Measurements from ENCODE around the gene NDUFS2. TPM values are rescaled to one million over a fixed set of nuclear protein-coding genes. Genes with fewer than 3 reads are reported as not detected.

Gene NDUFS2
- total and polyA plus RNA-seq, 10 of the 15 experiments (the other 5 are each of a cell fraction or from before 2014, with no cell fraction given): 66.5 to 215 (median 148) TPM

- TF ChIP-seq CTCF (IDR thresholded peaks at IDR 0.05 in 2 of 3, conservative IDR thresholded peaks at IDR 0.05 in 1 of 3; ENCODE audit: control insufficient read depth in 2 of 3, extremely low read depth in 1 of 3, insufficient read depth in 1 of 3, low read depth in 3 of 3, low read length in 3 of 3) (peak; percentile 61 to 66 (median 64)), EED (IDR thresholded peaks at IDR 0.05; ENCODE audit: low read depth) (no peak), SIX5 (IDR thresholded peaks at IDR 0.05; ENCODE audit: low read depth, low read length, severe bottlenecking) (peak; percentile 79), MYB (IDR thresholded peaks at IDR 0.05; ENCODE audit: borderline replicate concordance, low read depth, low read length) (no peak), NR2C2 (IDR thresholded peaks at IDR 0.05; ENCODE audit: borderline replicate concordance, control insufficient read depth, insufficient read length, low read depth) (no peak), TCF12 (IDR thresholded peaks at IDR 0.05; ENCODE audit: low read depth, low read length) (no peak), MAX (IDR thresholded peaks at IDR 0.05; ENCODE audit: low read depth, low read length) (peak; percentile 34; the same call in 1 of the 2 replicates), PAX5 (IDR thresholded peaks at IDR 0.05; ENCODE audit: borderline replicate concordance, low read depth, low read length) (no peak), HCFC1 (IDR thresholded peaks at IDR 0.05; ENCODE audit: low read length) (peak; percentile 84), DPF2 (IDR thresholded peaks at IDR 0.05) (no peak), PBX3 (IDR thresholded peaks at IDR 0.05; ENCODE audit: insufficient replicate concordance, low read depth, low read length) (peak; percentile 98), ZNF384 (IDR thresholded peaks at IDR 0.05; ENCODE audit: borderline replicate concordance, low read depth, low read length) (peak; percentile 100), RB1 (IDR thresholded peaks at IDR 0.05; ENCODE audit: borderline replicate concordance) (no peak), ESRRA (IDR thresholded peaks at IDR 0.05; ENCODE audit: low read length) (0 out of 2 replicates have a peak, but pooled peaks have one; percentile 43), E2F8 (IDR thresholded peaks at IDR 0.05; ENCODE audit: low read depth, partially characterized antibody) (no peak), CREB1 (IDR thresholded peaks at IDR 0.05; ENCODE audit: low read depth) (peak; percentile 73), IRF4 (IDR thresholded peaks at IDR 0.05; ENCODE audit: low read depth, low read length) (no peak), NFYB (IDR thresholded peaks at IDR 0.05; ENCODE audit: insufficient read depth, low read depth, low read length) (peak; percentile 91), RCOR1 (conservative IDR thresholded peaks at IDR 0.05; ENCODE audit: low read depth, low read length) (0 out of 2 replicates have a peak, but pooled peaks have one; percentile 76), CEBPZ (IDR thresholded peaks at IDR 0.05; ENCODE audit: low read depth, low read length) (peak; percentile 24; the same call in 1 of the 2 replicates)
Measured at GRCh38 chr1:161225534-161226319, 23.6 kb downstream of the NDUFS2 start, which contains the start of gene TOMM40L (continued).
